NCI-H460 (cell line): ENCODE data around the gene TTC28. TPM values are rescaled to one million over a fixed set of nuclear protein-coding genes. Genes with fewer than 3 reads are reported as not detected.

ENCODE experiments used
- DNase-seq: peaks from one replicate; pipeline ENCODE4 v3.0.0-alpha.2; 2016; ENCODE audit warnings: low read depth; ENCODE audit errors: extremely low read depth
- total RNA-seq: library from RNA; depleted of rRNA; stranded (reverse); fragments of >200 nt; shearing (Covaris generic); gene quantifications from 2 replicates; pipeline ENCODE4 v1.2.3, GENCODE V29; 2014

TTC28 gene
- total RNA-seq, 1 experiment from 2014 or later: 6.6 TPM

DNA sequence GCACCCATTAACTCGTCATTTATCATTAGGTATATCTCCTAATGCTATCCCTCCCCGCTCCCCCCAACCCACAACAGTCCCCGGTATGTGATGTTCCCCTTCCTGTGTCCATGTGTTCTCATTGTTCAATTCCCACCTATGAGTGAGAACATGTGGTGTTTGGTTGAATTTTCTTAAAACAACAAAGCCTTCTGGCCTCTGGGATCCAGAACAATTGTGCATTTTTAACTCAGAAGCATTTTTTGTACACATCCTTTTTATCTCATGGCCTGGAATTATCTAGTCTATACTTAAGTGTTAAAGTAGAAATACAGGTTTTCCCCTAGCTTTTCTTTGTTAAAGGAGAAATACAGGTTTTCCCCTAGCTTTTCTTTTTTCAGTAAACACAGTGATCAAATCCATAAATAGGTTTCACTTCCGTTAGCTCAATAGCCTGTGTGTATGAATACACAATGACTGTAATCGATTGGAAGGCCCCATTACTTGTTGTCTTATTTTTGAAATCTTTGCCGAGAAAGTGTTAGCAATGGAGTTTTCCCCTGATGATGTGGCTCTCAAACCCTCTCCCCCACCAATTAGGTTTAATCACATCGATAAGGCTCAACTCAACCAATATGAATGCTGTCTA is 635.0 kb downstream of the TTC28 start:
- no peak for DNase-seq

DNA sequence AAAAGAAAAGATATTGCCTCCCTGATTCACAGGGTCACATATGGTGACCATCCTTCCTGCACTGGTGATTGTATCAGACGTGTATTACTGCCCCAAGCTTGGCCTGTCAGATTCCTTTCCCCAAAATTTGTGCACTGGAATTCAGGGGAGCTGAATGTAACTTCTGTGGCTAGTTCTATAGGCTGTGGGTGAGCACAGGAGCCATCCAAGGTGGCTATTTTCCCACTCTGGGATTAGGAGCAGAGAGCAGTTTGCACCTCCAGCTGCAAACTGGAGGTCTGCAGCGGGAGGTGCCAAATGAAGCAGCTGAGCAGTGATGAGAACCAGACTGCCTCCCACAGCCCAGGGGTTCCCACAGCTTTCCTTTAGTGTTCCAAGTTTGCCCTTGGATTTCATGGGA is 636.4 kb downstream of the TTC28 start:
- DNase-seq: no peak

DNA sequence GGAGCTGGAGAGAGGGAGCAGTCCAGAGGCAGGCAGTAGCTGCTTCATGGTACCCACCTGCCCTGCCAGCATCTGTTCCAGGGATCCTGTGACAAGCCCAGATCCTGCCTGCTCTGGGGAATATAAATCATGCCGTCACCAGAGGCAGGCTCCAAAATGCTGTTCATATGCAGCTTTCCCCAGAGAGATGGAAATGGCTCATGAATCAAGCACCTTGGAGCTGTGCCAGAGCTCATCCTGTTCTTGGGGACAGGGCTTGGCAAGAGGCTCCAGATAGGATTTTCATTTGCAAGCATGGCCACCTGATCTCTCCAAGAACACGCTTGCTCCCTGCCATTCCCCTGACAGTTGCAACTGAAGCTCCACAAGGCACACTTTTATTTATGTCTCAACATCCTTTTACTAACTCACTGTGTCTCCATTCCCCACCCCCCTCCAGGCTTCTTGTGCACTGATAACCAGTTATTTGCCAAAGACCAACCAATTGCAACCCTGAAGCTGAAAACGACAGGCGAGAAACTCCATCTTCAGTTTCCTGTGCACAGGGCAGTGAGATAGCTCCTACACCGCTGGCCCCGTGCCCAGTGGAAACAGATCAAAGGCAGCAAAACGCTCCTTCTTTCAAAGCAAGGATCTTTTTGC is 644.8 kb downstream of the TTC28 start:
- no peak for DNase-seq

- no peak for DNase-seq
Observed at GRCh38 chr22:28034145-28034759, 645.4 kb downstream of the TTC28 start.

- no peak for DNase-seq
Observed at GRCh38 chr22:28032861-28033260, 646.8 kb downstream of the TTC28 start.

DNA sequence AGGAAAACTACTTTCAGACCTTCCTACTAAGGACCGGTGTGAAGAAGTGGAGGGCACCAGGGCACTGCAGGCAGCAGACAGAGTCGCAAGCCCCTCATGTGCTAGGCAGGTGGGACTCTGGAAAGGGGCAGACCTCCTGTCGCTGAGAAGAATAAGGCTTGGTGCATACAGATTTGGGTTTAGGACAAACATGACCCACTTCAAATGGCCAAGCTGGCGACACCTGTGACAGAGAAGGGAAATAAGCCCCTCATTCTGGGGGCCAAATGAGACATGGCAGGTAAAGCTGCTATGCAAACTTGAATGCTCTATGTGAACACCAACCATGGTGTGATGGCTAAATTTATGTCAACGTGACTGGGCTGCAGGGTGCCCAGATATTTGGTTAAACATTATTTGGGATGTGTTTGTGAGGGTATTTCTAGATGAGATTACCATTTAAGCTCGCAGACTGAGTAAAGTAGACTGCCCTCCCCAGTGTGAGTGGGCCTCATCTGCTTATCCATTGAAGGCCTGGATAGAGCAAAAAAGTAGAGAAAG is 648.2 kb downstream of the TTC28 start:
- DNase-seq: no peak

GRCh38 chr22:28030473-28030872 is 649.2 kb downstream of the TTC28 start:
- no peak for DNase-seq

DNA sequence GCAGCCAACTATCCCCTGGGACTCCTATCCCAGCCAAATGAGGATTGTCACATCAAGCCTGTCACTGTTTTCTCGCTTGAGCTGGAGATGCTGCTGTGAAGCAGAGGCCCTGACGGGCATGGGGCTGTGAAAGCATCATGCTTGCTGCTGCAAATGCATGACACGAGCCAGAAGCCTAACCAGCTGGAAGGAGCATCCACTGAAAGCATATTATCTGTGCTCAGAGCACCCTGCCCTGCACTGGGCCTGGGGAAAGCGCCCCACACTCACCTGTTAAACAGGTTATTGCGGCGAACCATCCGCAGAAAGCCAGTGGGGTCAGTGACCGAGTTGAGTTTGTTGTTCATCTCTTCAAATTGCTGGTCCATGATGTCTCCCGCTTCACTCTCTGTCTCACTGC is 649.7 kb downstream of the TTC28 start:
- DNase-seq: no peak

DNA sequence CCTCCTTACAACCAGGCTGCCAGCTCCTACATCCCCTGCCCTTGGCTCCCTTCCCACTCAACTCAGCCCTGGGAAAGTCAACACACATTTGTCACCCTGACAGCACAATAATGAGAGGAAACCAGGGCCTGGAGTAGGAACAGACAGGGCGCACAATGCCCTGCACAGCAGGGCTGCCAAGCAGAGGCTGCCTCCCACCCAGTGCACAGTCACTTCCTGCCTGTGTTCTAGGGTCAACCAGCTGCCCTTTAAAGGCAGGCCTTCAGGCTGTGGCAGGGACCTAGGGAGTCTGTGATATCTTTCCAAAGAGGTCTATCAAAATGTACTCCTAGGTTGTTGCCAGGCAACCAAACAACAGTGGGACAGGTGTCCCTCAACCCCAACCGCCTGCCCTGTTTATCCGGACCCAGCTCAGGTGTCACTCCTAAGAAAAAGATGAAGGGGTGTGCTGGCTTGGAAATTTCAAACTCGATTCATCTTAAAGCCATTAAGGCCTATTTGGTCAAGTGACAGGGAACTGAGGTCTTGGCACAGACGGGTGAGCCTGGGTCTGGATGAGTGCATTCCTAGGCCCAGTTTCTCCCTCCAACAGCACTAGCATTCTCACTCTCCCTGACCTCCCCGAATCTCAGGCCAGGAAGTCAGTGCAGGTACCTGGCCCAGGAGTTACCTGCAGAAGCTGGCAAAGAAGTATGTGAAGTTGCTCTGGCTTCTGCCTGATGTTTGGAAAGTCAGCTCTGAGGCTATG is 650.3 kb downstream of the TTC28 start:
- no peak for DNase-seq

DNA sequence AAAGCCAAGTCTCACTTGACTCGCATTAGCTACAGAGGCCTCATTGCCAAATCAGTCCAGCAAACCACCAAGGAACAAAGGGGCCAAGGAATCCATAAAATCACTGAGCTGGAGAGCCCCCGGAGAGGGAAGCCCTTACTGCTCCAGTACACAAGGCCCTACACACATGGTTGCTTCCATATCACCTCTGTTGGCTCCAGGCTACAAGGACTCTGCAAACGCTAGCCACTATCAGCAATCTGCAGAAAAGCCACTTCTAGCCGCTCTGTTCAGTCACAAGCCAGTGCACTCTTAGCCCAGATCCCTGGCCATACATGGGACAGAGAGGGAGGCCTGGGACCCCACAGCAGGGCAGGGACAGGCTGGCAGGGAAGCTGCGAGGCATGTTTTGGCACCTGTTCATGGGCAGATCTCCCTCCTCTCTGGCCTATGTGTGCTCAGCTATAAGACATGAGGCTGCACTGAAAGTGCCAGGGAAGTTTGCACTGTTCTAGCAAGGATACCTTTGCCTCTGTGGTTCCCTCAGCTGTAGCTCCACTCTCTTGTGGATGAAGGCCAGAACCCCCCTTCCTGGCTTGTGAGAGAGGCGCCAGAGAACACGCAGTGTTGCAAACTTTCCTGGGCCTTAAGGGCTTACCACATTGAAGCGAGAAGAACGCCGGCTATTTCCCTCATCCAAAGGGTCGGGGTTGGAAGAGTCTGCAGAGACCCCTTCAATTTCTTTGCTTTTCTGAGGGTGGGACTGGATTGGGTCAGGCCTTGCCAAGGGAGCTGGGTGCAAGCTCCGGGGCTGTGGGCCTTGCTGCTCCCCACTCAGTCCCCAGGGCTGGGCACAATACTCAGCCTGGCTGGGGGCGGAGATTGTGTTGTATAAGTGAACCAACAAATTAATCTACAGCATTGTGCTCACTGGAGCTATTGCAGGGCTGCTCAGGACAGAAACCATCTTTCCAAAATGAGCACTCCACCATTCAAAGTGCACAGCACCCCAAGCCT is 651.9 kb downstream of the TTC28 start:
- DNase-seq: no peak

DNA sequence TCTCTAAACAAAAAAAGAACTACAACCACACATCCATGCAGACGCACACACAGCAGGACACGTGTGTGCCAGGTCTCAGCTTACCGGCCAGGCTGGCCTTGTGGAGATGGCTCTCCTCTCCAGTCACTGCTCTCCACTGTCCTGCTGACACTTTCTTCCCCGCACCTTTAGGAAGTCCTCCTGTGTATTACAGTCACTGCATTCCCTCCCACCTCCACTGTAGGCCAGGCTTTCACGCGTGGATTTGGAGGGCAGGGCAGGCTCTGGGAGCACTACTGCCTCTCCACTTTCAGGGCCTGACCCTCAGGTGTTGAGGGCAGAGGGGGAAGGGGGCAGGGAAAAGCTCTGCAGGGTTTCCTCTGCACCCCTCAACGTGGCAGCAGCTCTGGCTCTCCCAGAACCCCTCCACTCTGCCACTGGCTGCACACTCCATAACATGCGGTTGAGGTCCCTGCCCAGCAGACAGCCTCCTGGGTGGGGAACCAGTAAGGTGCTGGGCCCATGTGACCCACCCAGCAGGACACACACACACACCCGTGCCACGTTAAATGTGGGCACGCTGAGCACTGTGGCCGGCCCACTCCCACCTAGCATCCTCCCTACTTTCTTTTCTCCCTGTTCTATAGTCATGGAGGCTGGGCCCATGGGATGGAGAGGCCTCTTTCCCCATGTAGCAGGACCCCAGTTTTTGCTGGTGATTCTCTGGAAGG is 653.6 kb downstream of the TTC28 start:
- DNase-seq: no peak

- DNase-seq: no peak
Observed at GRCh38 chr22:28025333-28025732, 654.3 kb downstream of the TTC28 start.

GRCh38 chr22:28024422-28024888 is 655.2 kb downstream of the TTC28 start:
- DNase-seq: no peak

GRCh38 chr22:28023774-28024173 is 655.9 kb downstream of the TTC28 start:
- no peak for DNase-seq

DNA sequence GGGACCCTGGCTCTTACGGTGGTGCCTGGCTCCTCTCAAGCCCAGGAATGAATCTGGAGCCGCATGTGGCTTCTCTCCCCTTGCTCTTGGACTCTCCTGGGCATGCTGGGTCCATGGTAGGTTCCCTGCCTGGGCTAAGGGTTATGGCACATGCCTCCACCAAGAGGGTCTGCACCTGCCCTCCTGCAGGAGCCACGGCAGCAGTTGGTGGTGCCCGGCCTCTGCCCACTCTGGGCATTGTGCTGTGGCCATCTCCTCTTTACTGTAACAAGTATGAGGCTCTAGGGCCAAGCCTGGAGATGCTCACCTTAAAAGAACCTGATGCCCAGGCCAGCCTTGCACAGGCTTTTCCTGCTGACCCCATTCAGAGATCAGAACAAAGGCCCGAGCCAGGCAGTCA is 656.6 kb downstream of the TTC28 start:
- no peak for DNase-seq

DNA sequence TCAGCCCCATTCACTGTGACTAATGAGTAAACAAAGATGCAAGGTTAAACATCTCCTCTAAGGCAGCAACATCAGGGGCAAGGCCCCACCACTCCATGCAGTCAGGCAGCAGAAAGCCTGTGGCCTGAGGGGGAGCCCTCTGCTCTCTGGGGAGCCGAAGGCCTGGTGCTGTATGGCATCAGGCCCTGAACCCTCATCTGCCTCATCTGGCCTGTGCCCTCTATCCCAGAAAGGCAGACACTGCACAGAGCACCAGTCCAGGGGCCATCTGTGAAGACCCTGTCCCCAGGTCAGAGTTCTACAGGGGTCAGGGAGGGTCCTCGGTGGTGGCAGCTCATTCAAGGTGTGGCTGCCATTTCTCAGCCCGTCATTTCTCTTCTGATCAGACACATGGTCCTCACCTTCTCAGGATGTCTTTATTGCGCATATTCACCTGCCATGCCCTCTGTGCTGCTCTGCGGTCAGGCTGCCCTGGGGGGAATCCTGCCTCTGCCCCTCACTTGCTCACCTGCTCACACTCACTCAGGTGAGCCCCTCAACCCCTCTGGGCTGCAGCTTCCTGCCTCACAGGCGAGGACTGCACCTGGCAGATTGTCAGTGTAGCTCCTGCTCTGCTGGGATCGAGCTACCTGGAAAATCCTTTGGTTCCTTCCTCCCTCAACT is 657.5 kb downstream of the TTC28 start:
- DNase-seq: no peak

- DNase-seq: no peak
Observed at GRCh38 chr22:28021116-28021997, 658.3 kb downstream of the TTC28 start.
